NCI-H1105 (cell line): Measurements from ENCODE around the gene TMEM109.

ENCODE experiments used
- DNase-seq: peaks from one replicate; lab custom pipeline; 2025; lab: John Stamatoyannopoulos, UW

TMEM109 gene

DNA sequence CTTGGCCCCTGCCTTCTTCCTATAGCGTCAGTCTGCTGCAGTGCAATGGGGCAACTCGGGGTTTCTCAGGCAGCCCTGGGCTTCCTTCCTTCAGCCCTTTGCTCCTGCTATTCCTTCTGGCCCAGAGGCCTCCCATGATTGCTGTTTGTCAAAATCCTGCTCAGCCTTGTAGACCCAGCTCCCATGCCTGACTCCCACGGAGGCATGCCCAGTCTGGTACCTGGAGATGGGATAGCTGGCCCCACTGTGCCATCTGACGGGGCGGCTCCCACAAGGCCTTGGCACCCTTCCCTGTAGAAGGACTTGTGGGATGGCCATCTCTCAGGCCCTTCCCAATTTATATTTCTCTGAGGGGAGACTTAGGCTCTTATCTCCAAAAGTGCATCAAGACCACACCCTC lies 56.9 kb downstream of the TMEM109 start:
- no peak for DNase-seq

DNA sequence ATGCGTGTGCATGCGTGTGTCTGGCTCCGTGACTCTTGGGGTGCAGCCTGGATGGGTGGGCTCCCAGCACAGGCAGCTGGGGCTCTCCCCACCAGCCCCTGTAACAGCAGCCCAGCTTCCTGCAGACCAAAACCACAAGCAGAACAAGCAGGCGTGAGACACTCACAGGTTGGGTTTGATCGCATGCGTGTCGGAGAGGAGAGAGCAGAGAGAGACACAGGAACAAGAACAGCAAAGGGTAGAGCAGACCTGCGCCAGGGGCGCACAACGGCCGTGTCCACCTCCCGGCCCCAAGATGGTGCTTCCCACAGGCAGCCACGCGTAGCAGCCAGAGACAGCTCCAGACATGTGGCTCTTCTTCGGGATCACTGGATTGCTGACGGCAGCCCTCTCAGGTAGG lies 57.6 kb downstream of the TMEM109 start, which contains the start of gene CD6:
Gene CD6, plus strand, starts transcription at position 161 of the 400 bp plus-strand sequence. Its CDS starts 186 bp downstream, at position 347.
- DNase-seq, result no peak

DNA sequence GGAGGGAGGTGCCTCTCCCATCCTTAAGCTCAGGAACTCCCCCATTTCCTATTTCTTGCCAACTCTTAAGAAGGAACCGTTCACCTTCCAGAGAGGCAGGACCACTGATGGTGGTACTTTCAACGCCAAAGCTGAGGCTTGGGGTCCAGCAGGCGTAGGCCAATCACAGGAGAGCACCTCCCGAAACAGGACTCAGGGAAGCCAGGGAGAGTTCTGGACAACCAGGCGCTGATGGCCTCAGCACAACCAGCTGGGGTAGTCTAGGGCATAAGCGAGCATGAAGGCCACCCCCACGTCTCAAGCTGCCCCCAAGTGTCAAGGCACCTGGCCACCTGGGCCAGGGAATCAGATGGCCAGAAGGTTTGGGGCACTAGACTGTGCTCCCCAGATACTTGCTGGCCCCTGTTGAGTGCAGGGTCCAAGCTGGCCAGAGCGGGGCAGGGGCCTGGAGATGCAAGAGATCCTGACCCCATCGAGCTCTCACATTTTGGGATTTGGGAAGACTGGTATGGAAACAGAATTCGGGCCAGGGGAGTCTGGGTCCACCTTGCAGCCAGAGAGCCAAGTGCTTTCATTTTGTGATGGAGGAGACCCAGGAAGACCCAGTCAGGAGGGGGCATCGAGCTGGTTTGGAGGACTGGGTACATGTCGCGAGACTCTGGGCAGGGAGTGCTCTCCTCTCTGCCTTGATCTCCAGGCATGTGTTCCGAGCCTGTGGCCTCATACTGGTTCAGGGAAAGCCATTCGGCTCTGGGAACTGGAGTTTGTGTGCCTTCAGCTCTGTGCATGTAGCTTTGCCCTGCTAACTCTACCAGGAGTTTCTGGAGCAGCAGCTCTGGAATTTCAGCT lies 58.4 kb downstream of the TMEM109 start:
- DNase-seq, result no peak
